Liver (tissue), 9 donors: ENCODE measurements around the gene SLC15A5. TPM values are rescaled to one million over a fixed set of nuclear protein-coding genes. Genes with fewer than 3 reads are reported as not detected.

Experiments
- DNase-seq: peaks from one replicate; pipeline ENCODE4 v3.0.0-alpha.2; 2017; ENCODE audit warnings: low spot score
- H3K27ac ChIP-seq, 2 donors: one replicate each; pipeline ENCODE4 v1.7.0; 2013; ENCODE audit warnings: inconsistent platforms in 2 of 2, low read length in 2 of 2, control low read depth in 1 of 2, low read depth in 1 of 2, mild to moderate bottlenecking in 1 of 2
- H3K27me3 ChIP-seq, 4 donors: one replicate each; pipeline versions ENCODE4 v1.6.1 to v1.7.0; 2013; ENCODE audit warnings: low read length in 3 of 4, inconsistent platforms in 1 of 4, mild to moderate bottlenecking in 1 of 4, moderate library complexity in 1 of 4; ENCODE audit not compliant: control insufficient read depth in 4 of 4, insufficient read depth in 4 of 4
- H3K36me3 ChIP-seq, 4 donors: one replicate each; pipeline versions ENCODE4 v1.6.1 to v1.7.0; 2013; ENCODE audit warnings: low read length in 3 of 4, mild to moderate bottlenecking in 3 of 4, low read depth in 1 of 4, moderate library complexity in 1 of 4; ENCODE audit not compliant: control insufficient read depth in 4 of 4, insufficient read depth in 3 of 4
- H3K4me1 ChIP-seq, 4 donors: one replicate each; pipeline versions ENCODE4 v1.6.1 to v1.7.0; 2013; ENCODE audit warnings: low read length in 3 of 4, mild to moderate bottlenecking in 3 of 4, moderate library complexity in 1 of 4; ENCODE audit not compliant: control insufficient read depth in 4 of 4, insufficient read depth in 4 of 4
- H3K4me3 ChIP-seq, 3 donors: one replicate each; pipeline versions ENCODE4 v1.6.1 to v1.7.0; 2013; ENCODE audit warnings: low read length in 3 of 3, control low read depth in 1 of 3, low read depth in 1 of 3, mild to moderate bottlenecking in 1 of 3
- H3K9ac ChIP-seq, 2 donors: one replicate each; pipeline ENCODE4 v1.7.0; 2013; ENCODE audit warnings: low read length in 2 of 2, mild to moderate bottlenecking in 2 of 2, moderate library complexity in 2 of 2, control low read depth in 1 of 2, low read depth in 1 of 2
- H3K9me3 ChIP-seq, 4 donors: one replicate each; pipeline versions ENCODE4 v1.6.1 to v1.7.0; 2013; ENCODE audit warnings: low read length in 3 of 4; ENCODE audit not compliant: control insufficient read depth in 4 of 4
- ATF3 ChIP-seq: IDR thresholded peaks from 2 replicates; pipeline ENCODE4 v1.6.1; 2016; ENCODE audit warnings: antibody characterized with exemption
- CTCF ChIP-seq: fragments of 150-350 bp; IDR thresholded peaks from 2 replicates; pipeline ENCODE4 v1.5.1; 2017; ENCODE audit warnings: improper control_type of control experiment, low read depth, low read length; ENCODE audit not compliant: missing input control
- EGR1 ChIP-seq, 2 donors: IDR thresholded peaks; 2 replicates each; pipeline ENCODE4 v1.6.1; 2016 to 2018; ENCODE audit warnings: antibody characterized with exemption in 2 of 2, low read depth in 2 of 2
- FOXA1 ChIP-seq: IDR thresholded peaks from 2 replicates; pipeline ENCODE4 v1.6.1; 2016; ENCODE audit warnings: antibody characterized with exemption
- FOXA2 ChIP-seq: IDR thresholded peaks from 2 replicates; pipeline ENCODE4 v1.6.1; 2016; ENCODE audit warnings: antibody characterized with exemption
- GABPA ChIP-seq, 2 donors: IDR thresholded peaks in 1 of 2; conservative IDR thresholded peaks in 1 of 2; 2 replicates each; pipeline ENCODE4 v1.6.1; 2016; ENCODE audit warnings: antibody characterized with exemption in 2 of 2, mild to moderate bottlenecking in 1 of 2, moderate library complexity in 1 of 2
- HNF4A ChIP-seq, 2 donors: conservative IDR thresholded peaks; 2 replicates each; pipeline ENCODE4 v1.6.1; 2016; ENCODE audit warnings: antibody characterized with exemption in 2 of 2, mild to moderate bottlenecking in 2 of 2
- HNF4G ChIP-seq: IDR thresholded peaks from 2 replicates; pipeline ENCODE4 v1.6.1; 2016; ENCODE audit warnings: antibody characterized with exemption
- JUND ChIP-seq, 2 donors: IDR thresholded peaks; 2 replicates each; pipeline ENCODE4 v1.6.1; 2016; ENCODE audit warnings: antibody characterized with exemption in 2 of 2
- MAX ChIP-seq: IDR thresholded peaks from 2 replicates; pipeline ENCODE4 v1.6.1; 2016; ENCODE audit warnings: antibody characterized with exemption
- NR2F2 ChIP-seq: IDR thresholded peaks from 2 replicates; pipeline ENCODE4 v1.6.1; 2016; ENCODE audit warnings: antibody characterized with exemption
- RAD21 ChIP-seq, 2 donors: IDR thresholded peaks; 2 replicates each; pipeline ENCODE4 v1.6.1; 2016; ENCODE audit warnings: antibody characterized with exemption in 2 of 2, mild to moderate bottlenecking in 2 of 2
- REST ChIP-seq: IDR thresholded peaks from 2 replicates; pipeline ENCODE4 v1.6.1; 2016; ENCODE audit warnings: antibody characterized with exemption, mild to moderate bottlenecking
- RXRA ChIP-seq, 2 donors: IDR thresholded peaks; 2 replicates each; pipeline ENCODE4 v1.6.1; 2017 to 2018; ENCODE audit warnings: antibody characterized with exemption in 2 of 2, mild to moderate bottlenecking in 1 of 2
- SP1 ChIP-seq: IDR thresholded peaks from 2 replicates; pipeline ENCODE4 v1.6.1; 2018; ENCODE audit warnings: antibody characterized with exemption, mild to moderate bottlenecking
- TAF1 ChIP-seq: conservative IDR thresholded peaks from 2 replicates; pipeline ENCODE4 v1.6.1; 2016; ENCODE audit warnings: antibody characterized with exemption, mild to moderate bottlenecking
- YY1 ChIP-seq: IDR thresholded peaks from 2 replicates; pipeline ENCODE4 v1.6.1; 2016; ENCODE audit warnings: antibody characterized with exemption, mild to moderate bottlenecking
- ZBTB33 ChIP-seq: IDR thresholded peaks from 2 replicates; pipeline ENCODE4 v1.6.1; 2016; ENCODE audit warnings: antibody characterized with exemption
- WGBS: extraction: QIAGEN DNeasy Blood & Tissue Kit; methylation state at CpG from one replicate; pipeline ENCODE4 v1.1.7; 2013; 5-methylcytosine and 5-hydroxymethylcytosine counted together
- polyA plus RNA-seq, 2 donors: library from polyadenylated mRNA; stranded (reverse) in 1 of 2; unstranded in 1 of 2; fragments of 200-250 nt in 1 of 2; fragments of >200 nt in 1 of 2; fragmentation: Nextera tagmentation in 1 of 2; extraction: Ambion mirVana in 1 of 2; gene quantifications; one replicate each; pipeline versions ENCODE4 v1.2.1 to v1.2.3, GENCODE V29; 2013 to 2015
- total RNA-seq, 2 donors: library from RNA; depleted of rRNA; stranded (reverse); fragments of >200 nt; gene quantifications; one replicate each; pipeline ENCODE4 v1.2.3, GENCODE V29; 2014
- donor health status: healthy.
- donor health status: healthy.
- donor health status: healthy.
- donor health status: healthy.
- donor health status: healthy.

SLC15A5 gene
- total and polyA plus RNA-seq, 4 donors = not detected

- Histone ChIP-seq H3K36me3 (no peaks in the 10 kb centered on the region), H3K27ac (no peak overlapping the region), H3K4me3 (no peak overlapping the region), H3K4me1 (peaks cover 0 to 1% (median 0%) of the 10 kb centered on the region in 4 donors), H3K27me3 (no peaks in the 10 kb centered on the region), H3K9me3 (peaks cover 0 to 4% (median 0%) of the 10 kb centered on the region in 4 donors), H3K9ac (no peak overlapping the region)
- DNase-seq = no peak
- TF ChIP-seq TAF1 (no peak), HNF4G (no peak), ATF3 (no peak), GABPA (IDR thresholded peaks at IDR 0.05 in 1 of 2, conservative IDR thresholded peaks at IDR 0.05 in 1 of 2) (no peak), EGR1 (IDR thresholded peaks at IDR 0.05; ENCODE audit: low read depth in 2 of 2) (no peak), MAX (no peak), RAD21 (IDR thresholded peaks at IDR 0.05) (no peak), JUND (IDR thresholded peaks at IDR 0.05) (no peak), NR2F2 (no peak), REST (no peak), SP1 (no peak), FOXA2 (no peak), ZBTB33 (no peak), HNF4A (conservative IDR thresholded peaks at IDR 0.05) (no peak), RXRA (IDR thresholded peaks at IDR 0.05) (no peak), YY1 (no peak), CTCF (no peak), FOXA1 (no peak)
- WGBS = 78% methylated on average over 1 of the region's 1 CpG
These were observed 11.4 kb downstream of the SLC15A5 start for GRCh38 chr12:16266085-16266484.
